GM19438 (cell line): ENCODE results near the gene PARG.
"Not testable (repeated sequence)": the region's sequence is repeated elsewhere in the genome, so short reads cannot be mapped to it uniquely, and the experiment has no call there.

Source experiments
- ATAC-seq: cut with Tn5 transposase; IDR thresholded peaks from one replicate; pipeline ENCODE4 v1.9.1; 2021; ENCODE audit warnings: low read depth; ENCODE audit not compliant: unreplicated experiment

The PARG gene

GRCh38 chr10:49833168-49833567, 108.7 kb downstream of the PARG start:
- no peak for ATAC-seq

- no peak for ATAC-seq
These were observed 110.3 kb downstream of the PARG start for GRCh38 chr10:49831352-49832035.

DNA sequence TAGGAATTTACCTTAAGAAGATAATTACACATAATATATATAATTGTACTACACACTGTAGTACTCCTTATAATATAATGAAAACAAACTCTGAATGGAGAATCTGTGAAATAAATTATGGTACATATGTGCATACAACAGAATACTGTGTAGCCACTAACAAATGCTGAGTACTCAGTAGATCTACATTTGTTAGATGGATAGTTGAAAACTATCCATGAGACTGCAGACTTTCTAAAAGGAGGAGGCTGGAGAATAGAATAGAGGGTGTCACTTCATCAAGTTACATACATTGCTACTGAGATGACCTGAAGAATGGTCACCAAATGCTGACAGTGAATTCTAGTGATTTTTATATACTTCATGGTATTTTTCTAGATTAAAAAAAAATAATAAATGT, 111.0 kb downstream of the PARG start:
- no peak for ATAC-seq

DNA sequence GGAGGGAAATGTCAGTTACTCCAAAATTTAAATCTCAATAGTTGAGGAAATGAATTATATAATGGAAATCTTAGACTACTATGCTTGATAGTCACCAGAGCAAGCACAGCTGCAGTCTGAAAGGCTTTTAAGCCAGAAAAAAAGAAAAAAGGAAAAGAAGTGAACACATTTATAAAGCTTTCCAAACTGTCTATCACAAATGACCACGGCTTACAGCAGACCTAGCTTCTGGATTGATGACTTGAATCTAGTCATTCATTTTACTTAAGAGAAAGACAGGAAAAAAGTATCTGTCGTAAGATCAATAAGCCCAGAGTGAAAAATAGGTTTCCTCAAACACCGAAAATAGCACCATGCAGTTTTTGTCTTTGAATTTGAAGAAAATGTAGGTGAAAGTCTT, 111.8 kb downstream of the PARG start:
- ATAC-seq: no peak

GRCh38 chr10:49827297-49827696, 114.5 kb downstream of the PARG start:
- ATAC-seq: no peak

GRCh38 chr10:49819234-49819958, 122.4 kb downstream of the PARG start:
- ATAC-seq: no peak

GRCh38 chr10:49817845-49818244, 124.0 kb downstream of the PARG start:
- ATAC-seq: no peak

- no peak for ATAC-seq
These were observed 137.8 kb downstream of the PARG start for GRCh38 chr10:49803988-49804387.

- no peak for ATAC-seq
These were observed 143.6 kb downstream of the PARG start for GRCh38 chr10:49798275-49798674.

GRCh38 chr10:49791100-49791499, 150.7 kb downstream of the PARG start:
- no peak for ATAC-seq

DNA sequence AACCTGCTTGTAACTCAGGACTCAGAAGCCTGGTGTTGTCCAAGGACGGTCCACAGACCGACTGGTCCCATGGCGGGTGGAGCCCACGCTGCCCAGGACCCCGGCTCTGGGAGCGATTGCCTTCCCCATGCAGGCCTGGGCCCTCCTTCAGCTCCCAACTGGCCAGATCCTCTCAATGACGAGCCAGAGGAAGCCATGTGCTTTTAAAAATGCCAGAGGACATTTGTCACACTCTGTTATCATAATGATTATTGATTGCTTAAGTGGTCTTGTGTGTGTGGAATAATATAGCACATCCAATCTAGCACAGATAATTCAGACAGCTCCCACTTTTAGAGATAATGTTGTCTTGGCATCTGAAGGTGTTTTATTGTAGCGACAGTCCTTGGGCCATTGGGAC, 157.1 kb downstream of the PARG start:
- no peak for ATAC-seq

- no peak for ATAC-seq
These were observed 158.2 kb downstream of the PARG start for GRCh38 chr10:49783645-49784044.

GRCh38 chr10:49781247-49781646, 160.6 kb downstream of the PARG start:
- ATAC-seq: no peak

- no peak for ATAC-seq
These were observed 163.6 kb downstream of the PARG start for GRCh38 chr10:49778197-49778596.

DNA sequence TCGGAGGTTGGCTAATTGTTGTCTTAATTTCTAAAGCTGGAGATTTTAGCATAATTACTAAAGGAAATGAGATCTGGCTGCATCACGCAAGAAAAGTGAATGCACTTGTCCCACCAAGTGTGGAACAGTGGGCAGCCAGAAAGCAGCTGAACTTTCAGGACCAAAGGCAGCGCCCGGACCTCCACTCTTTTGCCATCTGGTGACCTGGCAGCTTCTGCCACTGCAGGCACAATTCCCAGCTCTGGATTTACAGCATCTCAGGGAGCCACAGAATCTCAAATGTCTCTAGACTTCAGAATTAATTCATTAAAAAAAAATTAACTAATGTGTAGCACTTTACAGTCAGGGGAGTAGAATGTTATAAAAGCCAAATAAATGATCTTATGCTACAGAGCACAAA, 165.0 kb downstream of the PARG start:
- no peak for ATAC-seq

DNA sequence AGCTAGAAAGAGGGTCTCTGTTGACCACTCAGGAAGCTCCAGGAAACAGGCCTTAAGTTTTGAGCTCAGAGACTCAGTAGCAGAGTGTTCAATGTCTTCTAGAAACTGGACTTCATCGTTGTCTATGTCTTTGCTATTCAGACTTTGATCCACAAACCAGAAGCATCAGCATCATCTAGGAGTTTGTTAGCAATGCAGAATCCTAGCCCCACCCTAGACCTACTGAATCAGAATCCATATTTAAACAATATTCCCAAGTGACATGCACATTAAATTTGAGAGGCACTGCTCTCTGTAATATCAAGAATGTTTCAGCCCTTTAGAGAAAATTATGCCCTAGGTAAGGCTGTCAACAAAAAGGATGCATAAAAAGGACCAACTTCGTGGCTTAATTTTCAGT, 166.8 kb downstream of the PARG start:
- ATAC-seq: no peak

- ATAC-seq: not testable (repeated sequence)
These were observed 168.9 kb downstream of the PARG start for GRCh38 chr10:49772944-49773343.

- not testable (repeated sequence) for ATAC-seq
These were observed 170.8 kb downstream of the PARG start for GRCh38 chr10:49771046-49771445.

GRCh38 chr10:49769692-49770091, 172.1 kb downstream of the PARG start:
- ATAC-seq: no peak

GRCh38 chr10:49768731-49769130, 173.1 kb downstream of the PARG start:
- no peak for ATAC-seq

GRCh38 chr10:49768329-49768728, 173.5 kb downstream of the PARG start:
- no peak for ATAC-seq
